ENCODE measurements around the gene DHX35.

DHX35 gene

DNA sequence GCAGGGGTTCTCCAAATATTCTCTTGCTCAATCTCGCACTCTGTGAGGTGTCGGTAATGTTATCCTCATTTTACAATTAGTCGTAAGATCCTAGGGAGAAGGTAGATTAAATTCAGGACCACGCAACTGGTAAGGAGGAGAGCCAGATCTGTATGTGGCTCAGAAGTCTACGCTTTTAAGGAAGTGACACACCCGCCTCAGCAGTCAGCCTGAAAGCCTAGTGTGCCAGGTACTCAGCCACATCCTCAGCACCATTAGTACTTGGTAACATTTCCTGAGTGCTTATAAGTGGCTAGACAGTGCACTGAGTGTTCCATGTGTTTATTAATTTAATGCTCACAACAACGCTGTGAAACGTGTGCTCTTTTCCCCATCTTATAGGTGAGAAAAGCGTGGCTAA is 63.7 kb downstream of the DHX35 start:
- no peak for TF ChIP-seq EZH2phosphoT487 (IDR thresholded peaks at IDR 0.05; ENCODE audit: borderline replicate concordance, low read length)
- TF ChIP-seq, protein P1, sequence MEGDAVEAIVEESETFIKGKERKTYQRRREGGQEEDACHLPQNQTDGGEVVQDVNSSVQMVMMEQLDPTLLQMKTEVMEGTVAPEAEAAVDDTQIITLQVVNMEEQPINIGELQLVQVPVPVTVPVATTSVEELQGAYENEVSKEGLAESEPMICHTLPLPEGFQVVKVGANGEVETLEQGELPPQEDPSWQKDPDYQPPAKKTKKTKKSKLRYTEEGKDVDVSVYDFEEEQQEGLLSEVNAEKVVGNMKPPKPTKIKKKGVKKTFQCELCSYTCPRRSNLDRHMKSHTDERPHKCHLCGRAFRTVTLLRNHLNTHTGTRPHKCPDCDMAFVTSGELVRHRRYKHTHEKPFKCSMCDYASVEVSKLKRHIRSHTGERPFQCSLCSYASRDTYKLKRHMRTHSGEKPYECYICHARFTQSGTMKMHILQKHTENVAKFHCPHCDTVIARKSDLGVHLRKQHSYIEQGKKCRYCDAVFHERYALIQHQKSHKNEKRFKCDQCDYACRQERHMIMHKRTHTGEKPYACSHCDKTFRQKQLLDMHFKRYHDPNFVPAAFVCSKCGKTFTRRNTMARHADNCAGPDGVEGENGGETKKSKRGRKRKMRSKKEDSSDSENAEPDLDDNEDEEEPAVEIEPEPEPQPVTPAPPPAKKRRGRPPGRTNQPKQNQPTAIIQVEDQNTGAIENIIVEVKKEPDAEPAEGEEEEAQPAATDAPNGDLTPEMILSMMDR (IDR thresholded peaks at IDR 0.05; ENCODE audit: low read depth, low read length, poor library complexity, severe bottlenecking) = no peak
- Histone ChIP-seq H3F3A (ENCODE audit: control insufficient read depth, insufficient read depth) (no peaks in the 10 kb centered on the region), H3K36me3 (ENCODE audit: control insufficient read depth, low read length) (peaks cover 48% of the 10 kb centered on the region), H3K4me2 (ENCODE audit: low read length) (no peak overlapping the region), H3K27me3 (ENCODE audit: control insufficient read depth, low read length) (no peaks in the 10 kb centered on the region), H3K9me3 (ENCODE audit: control insufficient read depth, insufficient read depth, low read length) (no peaks in the 10 kb centered on the region), H3K4me1 (ENCODE audit: control insufficient read depth, low read length) (no peaks in the 10 kb centered on the region), H4K20me1 (ENCODE audit: control insufficient read depth, insufficient read depth, low read depth, low read length) (no peaks in the 10 kb centered on the region), H3K27ac (ENCODE audit: low read depth, low read length) (no peak overlapping the region), H3K79me2 (ENCODE audit: control insufficient read depth, low read length) (no peaks in the 10 kb centered on the region), H3K9me2 (replicated peaks; ENCODE audit: control insufficient read depth, low read length) (no peaks in the 10 kb centered on the region), H3K4me3 (ENCODE audit: low read length) (no peak overlapping the region)

DNA sequence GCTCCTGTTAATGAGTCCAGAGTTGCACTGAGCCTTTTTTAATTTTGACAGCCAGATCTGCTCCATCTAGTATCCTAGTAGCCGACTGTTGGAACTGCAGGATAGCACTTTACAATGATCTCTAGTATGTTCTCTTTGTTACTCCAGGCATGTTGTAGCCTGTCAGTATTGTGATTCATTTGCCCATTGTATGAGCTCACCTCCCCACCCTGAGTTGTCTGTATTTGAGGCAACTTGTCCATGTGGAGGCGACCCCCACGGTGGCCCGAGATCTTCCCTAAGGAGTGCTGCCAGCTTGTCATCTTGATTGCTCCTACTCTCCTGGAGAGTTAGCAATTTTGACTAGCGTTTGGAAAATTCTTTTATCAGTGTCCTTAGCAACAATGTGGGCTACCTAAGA is 67.2 kb downstream of the DHX35 start:
- H3K4me2 ChIP-seq (ENCODE audit: low read length) = no peak overlapping the region
- no peaks in the 10 kb centered on the region for H3K4me1 ChIP-seq (ENCODE audit: control insufficient read depth, low read length)
- peaks cover 31% of the 10 kb centered on the region for H3K36me3 ChIP-seq (ENCODE audit: control insufficient read depth, low read length)
- no peaks in the 10 kb centered on the region for H3K79me2 ChIP-seq (ENCODE audit: control insufficient read depth, low read length)
- TF ChIP-seq, protein P1 (IDR thresholded peaks at IDR 0.05; ENCODE audit: low read depth, low read length, poor library complexity, severe bottlenecking) = no peak
- no peaks in the 10 kb centered on the region for H3K9me2 ChIP-seq (replicated peaks; ENCODE audit: control insufficient read depth, low read length)
- H3K9me3 ChIP-seq (ENCODE audit: control insufficient read depth, insufficient read depth, low read length) = no peaks in the 10 kb centered on the region
- no peak overlapping the region for H3K4me3 ChIP-seq (ENCODE audit: low read length)
- H4K20me1 ChIP-seq (ENCODE audit: control insufficient read depth, insufficient read depth, low read depth, low read length) = no peaks in the 10 kb centered on the region
- no peaks in the 10 kb centered on the region for H3F3A ChIP-seq (ENCODE audit: control insufficient read depth, insufficient read depth)
- H3K27ac ChIP-seq (ENCODE audit: low read depth, low read length) = no peak overlapping the region
- H3K27me3 ChIP-seq (ENCODE audit: control insufficient read depth, low read length) = no peaks in the 10 kb centered on the region

DNA sequence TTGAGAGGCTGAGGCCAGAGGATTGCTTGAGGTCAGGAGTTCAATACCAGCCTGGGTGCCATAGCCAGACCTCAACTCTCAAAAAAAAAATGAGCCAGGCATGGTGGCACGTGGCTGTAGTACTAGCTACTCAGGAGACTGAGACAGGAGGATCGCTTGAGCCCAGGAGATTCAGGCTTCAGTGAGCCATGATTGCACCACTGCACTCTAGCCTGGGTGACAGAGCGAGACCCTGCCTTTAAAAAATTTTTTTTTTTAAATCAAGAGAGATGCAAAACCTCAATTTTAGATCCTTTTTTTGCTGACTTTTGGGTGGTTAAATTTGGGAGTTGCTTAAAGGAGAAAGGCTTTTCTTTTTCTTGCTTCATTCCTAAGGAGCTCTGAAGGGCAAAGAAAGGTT is 70.9 kb downstream of the DHX35 start:
- Histone ChIP-seq H3K4me1 (ENCODE audit: control insufficient read depth, low read length) (no peaks in the 10 kb centered on the region), H3K4me3 (ENCODE audit: low read length) (no peak overlapping the region), H3K36me3 (ENCODE audit: control insufficient read depth, low read length) (peaks cover 26% of the 10 kb centered on the region), H4K20me1 (ENCODE audit: control insufficient read depth, insufficient read depth, low read depth, low read length) (no peaks in the 10 kb centered on the region), H3K27ac (ENCODE audit: low read depth, low read length) (no peak overlapping the region), H3K9me2 (replicated peaks; ENCODE audit: control insufficient read depth, low read length) (no peaks in the 10 kb centered on the region), H3F3A (ENCODE audit: control insufficient read depth, insufficient read depth) (no peaks in the 10 kb centered on the region), H3K4me2 (ENCODE audit: low read length) (no peak overlapping the region), H3K27me3 (ENCODE audit: control insufficient read depth, low read length) (no peaks in the 10 kb centered on the region), H3K9me3 (ENCODE audit: control insufficient read depth, insufficient read depth, low read length) (no peaks in the 10 kb centered on the region), H3K79me2 (ENCODE audit: control insufficient read depth, low read length) (no peaks in the 10 kb centered on the region)
- TF ChIP-seq EZH2phosphoT487 (IDR thresholded peaks at IDR 0.05; ENCODE audit: borderline replicate concordance, low read length) = no peak
- TF ChIP-seq, protein P1 (IDR thresholded peaks at IDR 0.05; ENCODE audit: low read depth, low read length, poor library complexity, severe bottlenecking) = no peak

DNA sequence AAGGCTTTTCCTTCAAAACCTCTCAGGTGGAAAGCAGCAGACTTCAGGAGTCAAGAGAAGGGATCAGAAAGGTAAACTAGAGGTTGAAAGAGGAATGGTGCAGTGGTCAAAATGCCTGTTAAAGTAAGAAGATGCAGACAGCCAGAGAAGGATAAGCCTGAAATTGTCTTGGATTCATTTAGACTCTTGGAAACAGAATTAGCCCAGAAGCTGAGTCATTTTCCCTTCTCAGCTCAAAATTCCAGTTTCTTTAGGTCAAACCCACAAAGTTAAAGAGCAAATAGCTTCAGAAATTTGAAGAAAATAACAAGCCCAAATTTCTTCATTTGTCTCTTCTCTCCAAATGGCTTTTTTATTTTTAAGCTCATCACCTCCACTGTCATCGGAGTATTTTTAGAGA is 73.9 kb downstream of the DHX35 start:
- Histone ChIP-seq H4K20me1 (ENCODE audit: control insufficient read depth, insufficient read depth, low read depth, low read length) (no peaks in the 10 kb centered on the region), H3K4me3 (ENCODE audit: low read length) (no peak overlapping the region), H3K27ac (ENCODE audit: low read depth, low read length) (no peak overlapping the region), H3K27me3 (ENCODE audit: control insufficient read depth, low read length) (no peaks in the 10 kb centered on the region), H3K79me2 (ENCODE audit: control insufficient read depth, low read length) (no peaks in the 10 kb centered on the region), H3K9me2 (replicated peaks; ENCODE audit: control insufficient read depth, low read length) (no peaks in the 10 kb centered on the region), H3F3A (ENCODE audit: control insufficient read depth, insufficient read depth) (no peaks in the 10 kb centered on the region), H3K9me3 (ENCODE audit: control insufficient read depth, insufficient read depth, low read length) (no peaks in the 10 kb centered on the region), H3K4me1 (ENCODE audit: control insufficient read depth, low read length) (no peaks in the 10 kb centered on the region), H3K4me2 (ENCODE audit: low read length) (no peak overlapping the region), H3K36me3 (ENCODE audit: control insufficient read depth, low read length) (peaks cover 29% of the 10 kb centered on the region)
- TF ChIP-seq, protein P1 (IDR thresholded peaks at IDR 0.05; ENCODE audit: low read depth, low read length, poor library complexity, severe bottlenecking) = no peak
- TF ChIP-seq EZH2phosphoT487 (IDR thresholded peaks at IDR 0.05; ENCODE audit: borderline replicate concordance, low read length) = no peak

All from DOHH2 (cell line).